Kidney epithelial cell (primary cell): ENCODE results near the gene SMIM44. TPM values are rescaled to one million over a fixed set of nuclear protein-coding genes. Genes with fewer than 3 reads are reported as not detected.

ENCODE experiments used
- DNase-seq: peaks from one replicate; pipeline ENCODE4 v3.0.0-alpha.2; 2010; ENCODE audit warnings: low read depth
- H3K27me3 ChIP-seq: 2 replicates; pipeline ENCODE4 v1.6.0; 2011; ENCODE audit warnings: low read length; ENCODE audit not compliant: control insufficient read depth, insufficient read depth
- H3K36me3 ChIP-seq: 2 replicates; pipeline ENCODE4 v1.5.1; 2011; ENCODE audit warnings: low read length; ENCODE audit not compliant: control insufficient read depth, insufficient read depth
- H3K4me3 ChIP-seq: 2 replicates; pipeline ENCODE4 v1.5.1; 2011; ENCODE audit warnings: low read depth, mild to moderate bottlenecking, control low read depth, low read length
- total RNA-seq: library from RNA; depleted of rRNA; stranded (reverse); fragments of >200 nt; gene quantifications from 2 replicates; pipeline ENCODE4 v1.2.3, GENCODE V29; 2015
- TF ChIP-seq, protein P1 (sequence below): IDR thresholded peaks from 2 replicates; pipeline ENCODE4 v1.5.1; 2011; ENCODE audit warnings: mild to moderate bottlenecking, moderate library complexity, low read length, control low read depth, inconsistent platforms; ENCODE audit not compliant: insufficient read depth, poor library complexity, severe bottlenecking

Gene SMIM44
- total RNA-seq, 1 donor from 2014 or later: 1.2 TPM

GRCh38 chr19:3467437-3468198, 15.6 kb downstream of the SMIM44 start:
- TF ChIP-seq, protein P1, sequence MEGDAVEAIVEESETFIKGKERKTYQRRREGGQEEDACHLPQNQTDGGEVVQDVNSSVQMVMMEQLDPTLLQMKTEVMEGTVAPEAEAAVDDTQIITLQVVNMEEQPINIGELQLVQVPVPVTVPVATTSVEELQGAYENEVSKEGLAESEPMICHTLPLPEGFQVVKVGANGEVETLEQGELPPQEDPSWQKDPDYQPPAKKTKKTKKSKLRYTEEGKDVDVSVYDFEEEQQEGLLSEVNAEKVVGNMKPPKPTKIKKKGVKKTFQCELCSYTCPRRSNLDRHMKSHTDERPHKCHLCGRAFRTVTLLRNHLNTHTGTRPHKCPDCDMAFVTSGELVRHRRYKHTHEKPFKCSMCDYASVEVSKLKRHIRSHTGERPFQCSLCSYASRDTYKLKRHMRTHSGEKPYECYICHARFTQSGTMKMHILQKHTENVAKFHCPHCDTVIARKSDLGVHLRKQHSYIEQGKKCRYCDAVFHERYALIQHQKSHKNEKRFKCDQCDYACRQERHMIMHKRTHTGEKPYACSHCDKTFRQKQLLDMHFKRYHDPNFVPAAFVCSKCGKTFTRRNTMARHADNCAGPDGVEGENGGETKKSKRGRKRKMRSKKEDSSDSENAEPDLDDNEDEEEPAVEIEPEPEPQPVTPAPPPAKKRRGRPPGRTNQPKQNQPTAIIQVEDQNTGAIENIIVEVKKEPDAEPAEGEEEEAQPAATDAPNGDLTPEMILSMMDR: no peak
- no peak for DNase-seq
- H3K27me3 ChIP-seq: no peaks in the 10 kb centered on the region
- H3K36me3 ChIP-seq: no peaks in the 10 kb centered on the region
- no peak overlapping the region for H3K4me3 ChIP-seq

GRCh38 chr19:3466635-3467034, 16.6 kb downstream of the SMIM44 start:
- TF ChIP-seq, protein P1: no peak
- peaks cover 1% of the 10 kb centered on the region for H3K36me3 ChIP-seq
- no peak for DNase-seq
- H3K4me3 ChIP-seq: no peak overlapping the region
- no peaks in the 10 kb centered on the region for H3K27me3 ChIP-seq

GRCh38 chr19:3465552-3465951, 17.7 kb downstream of the SMIM44 start:
- Histone ChIP-seq H3K4me3 (no peak overlapping the region), H3K27me3 (no peaks in the 10 kb centered on the region), H3K36me3 (peaks cover 1% of the 10 kb centered on the region)
- TF ChIP-seq, protein P1: no peak
- no peak for DNase-seq

- H3K27me3 ChIP-seq: no peaks in the 10 kb centered on the region
- peaks cover 1% of the 10 kb centered on the region for H3K36me3 ChIP-seq
- TF ChIP-seq, protein P1: no peak
- no peak overlapping the region for H3K4me3 ChIP-seq
- no peak for DNase-seq
Measured at GRCh38 chr19:3464587-3465235, 18.5 kb downstream of the SMIM44 start.

DNA sequence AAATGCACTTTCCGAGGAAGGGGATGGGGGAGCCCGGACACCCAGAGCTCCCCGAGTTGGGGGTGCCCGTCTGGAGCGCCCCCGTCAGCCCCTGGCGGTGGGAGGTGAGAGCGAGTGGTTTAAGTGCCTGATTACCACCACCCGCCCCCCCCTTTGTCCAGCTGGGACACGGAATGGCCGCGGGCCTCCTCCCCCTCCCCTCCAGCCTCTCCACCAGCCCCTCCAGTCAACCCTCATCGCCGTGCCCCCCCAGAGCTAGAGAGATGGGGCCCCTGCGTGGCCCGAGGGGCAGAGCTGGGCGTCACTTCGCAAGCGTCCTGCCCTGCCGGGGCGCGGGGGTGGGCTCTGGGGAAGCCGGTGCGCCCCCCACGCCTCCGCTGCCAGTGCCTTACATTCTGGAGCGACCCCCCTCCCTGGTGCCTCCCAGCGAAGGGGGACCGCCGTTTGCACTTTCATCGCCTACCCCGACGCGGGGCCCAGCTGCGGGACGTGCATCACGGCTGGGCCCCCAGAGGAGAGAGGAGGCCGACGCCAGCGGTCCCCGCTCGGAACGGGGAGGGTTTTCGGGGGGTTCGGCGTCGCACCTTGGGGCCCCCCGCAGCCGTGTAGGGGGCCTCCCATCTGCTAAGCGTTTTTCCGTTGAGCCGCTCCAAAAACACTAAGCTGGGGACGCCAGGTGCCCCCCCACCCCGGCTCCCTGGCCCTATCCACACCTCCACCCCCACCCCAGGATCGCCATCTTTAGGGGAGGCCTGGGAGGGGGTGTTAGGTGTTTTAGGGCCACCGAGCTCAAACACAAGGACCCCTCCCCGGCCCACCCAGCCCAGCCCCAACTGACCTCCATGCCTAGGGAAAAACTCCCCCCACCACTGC, 19.3 kb downstream of the SMIM44 start:
- DNase-seq: no peak
- Histone ChIP-seq H3K36me3 (peaks cover 1% of the 10 kb centered on the region), H3K4me3 (no peak overlapping the region), H3K27me3 (no peaks in the 10 kb centered on the region)
- TF ChIP-seq, protein P1: no peak
